Measurements from ENCODE around the gene FYCO1. TPM values are rescaled to one million over a fixed set of nuclear protein-coding genes. Genes with fewer than 3 reads are reported as not detected.
A peak's percentile ranks its signal among the peaks of the same experiment; 100 is the strongest.

Gene FYCO1
- total and polyA plus RNA-seq, 7 donors: 14.0 to 129 (median 68.3) TPM

- Histone ChIP-seq H3K4me1 (no peaks in the 10 kb centered on the region), H3K9me3 (no peaks in the 10 kb centered on the region), H3K4me3 (no peak overlapping the region), H3K27me3 (ENCODE audit: insufficient read depth in 3 of 3, low read length in 2 of 3) (no peaks in the 10 kb centered on the region), H3K27ac (peak overlapping the region; percentile 16), H3K36me3 (ENCODE audit: insufficient read depth in 1 of 2, low read depth in 1 of 2) (peaks cover 8 to 98% of the 10 kb centered on the region in 2 donors)
- ATAC-seq: peak in 3 of 4 donors; percentile 24 to 50 (median 28)
- no peak for DNase-seq
- TF ChIP-seq CTCF (IDR thresholded peaks at IDR 0.05): no peak
- WGBS, 3 donors: 46 to 80% (median 62%) methylated on average over 3 of the region's 3 CpGs
- intact Hi-C loops (cut with DNase I): no loop called here
Measured at GRCh38 chr3:45923755-45924154, 71.9 kb downstream of the FYCO1 start.

GRCh38 chr3:45922950-45923590 is 72.6 kb downstream of the FYCO1 start:
- Histone ChIP-seq H3K36me3 (ENCODE audit: insufficient read depth in 1 of 2, low read depth in 1 of 2) (peaks cover 4 to 98% of the 10 kb centered on the region in 2 donors), H3K27ac (no peak overlapping the region), H3K4me1 (no peaks in the 10 kb centered on the region), H3K9me3 (no peaks in the 10 kb centered on the region), H3K27me3 (ENCODE audit: insufficient read depth in 3 of 3, low read length in 2 of 3) (no peaks in the 10 kb centered on the region), H3K4me3 (no peak overlapping the region)
- TF ChIP-seq CTCF (IDR thresholded peaks at IDR 0.05): no peak
- 93 to 94% (median 93%) methylated on average over 4 of the region's 4 CpGs for WGBS, 3 donors
- intact Hi-C loops (cut with DNase I): no loop called here
- DNase-seq (no peak), ATAC-seq (no peak)

GRCh38 chr3:45922039-45922326 is 73.6 kb downstream of the FYCO1 start:
- Histone ChIP-seq H3K36me3 (ENCODE audit: insufficient read depth in 1 of 2, low read depth in 1 of 2) (peaks cover 4 to 96% of the 10 kb centered on the region in 2 donors), H3K4me3 (no peak overlapping the region), H3K27ac (no peak overlapping the region), H3K27me3 (ENCODE audit: insufficient read depth in 3 of 3, low read length in 2 of 3) (no peaks in the 10 kb centered on the region), H3K9me3 (no peaks in the 10 kb centered on the region), H3K4me1 (no peaks in the 10 kb centered on the region)
- ATAC-seq (no peak), DNase-seq (no peak)
- no peak for TF ChIP-seq CTCF (IDR thresholded peaks at IDR 0.05)
- intact Hi-C loops (cut with DNase I): no loop called here
- WGBS, 3 donors: 81 to 90% (median 90%) methylated on average over 3 of the region's 3 CpGs

GRCh38 chr3:45921158-45922038 is 74.2 kb downstream of the FYCO1 start:
- peaks cover 4 to 93% of the 10 kb centered on the region in 2 donors for H3K36me3 ChIP-seq (ENCODE audit: insufficient read depth in 1 of 2, low read depth in 1 of 2)
- ATAC-seq: no peak
- no peak overlapping the region for H3K27ac ChIP-seq
- TF ChIP-seq CTCF (IDR thresholded peaks at IDR 0.05): no peak
- intact Hi-C loops (cut with DNase I): no loop called here
- H3K9me3 ChIP-seq: no peaks in the 10 kb centered on the region
- H3K4me3 ChIP-seq: no peak overlapping the region
- no peaks in the 10 kb centered on the region for H3K27me3 ChIP-seq (ENCODE audit: insufficient read depth in 3 of 3, low read length in 2 of 3)
- DNase-seq: no peak
- no peaks in the 10 kb centered on the region for H3K4me1 ChIP-seq
- 84 to 88% (median 87%) methylated on average over 14 of the region's 14 CpGs for WGBS, 3 donors

Measured in psoas muscle (tissue), 8 donors.